Fibroblast of the aortic adventitia (primary cell): Measurements from ENCODE around the gene CA12. TPM values are rescaled to one million over a fixed set of nuclear protein-coding genes. Genes with fewer than 3 reads are reported as not detected.
"Not testable (repeated sequence)": the region's sequence is repeated elsewhere in the genome, so short reads cannot be mapped to it uniquely, and the experiment has no call there.

ENCODE experiments used
- DNase-seq: peaks from one replicate; pipeline ENCODE4 v3.0.0-alpha.2; 2010; ENCODE audit warnings: low read depth
- H3K4me3 ChIP-seq: 2 replicates; pipeline ENCODE4 v1.5.1; 2011; ENCODE audit warnings: low read depth, mild to moderate bottlenecking, control low read depth, low read length, moderate library complexity
- total RNA-seq: library from RNA; depleted of rRNA; stranded (reverse); fragments of >200 nt; gene quantifications from 2 replicates; pipeline ENCODE4 v1.2.3, GENCODE V29; 2012; ENCODE audit warnings: low replicate concordance
- TF ChIP-seq, protein P1 (sequence below): IDR thresholded peaks from 2 replicates; pipeline ENCODE4 v1.5.1; 2011; ENCODE audit warnings: mild to moderate bottlenecking, low read length, control low read depth, inconsistent platforms; ENCODE audit not compliant: insufficient read depth

The CA12 gene
- total RNA-seq, 1 donor = 174 TPM

DNA sequence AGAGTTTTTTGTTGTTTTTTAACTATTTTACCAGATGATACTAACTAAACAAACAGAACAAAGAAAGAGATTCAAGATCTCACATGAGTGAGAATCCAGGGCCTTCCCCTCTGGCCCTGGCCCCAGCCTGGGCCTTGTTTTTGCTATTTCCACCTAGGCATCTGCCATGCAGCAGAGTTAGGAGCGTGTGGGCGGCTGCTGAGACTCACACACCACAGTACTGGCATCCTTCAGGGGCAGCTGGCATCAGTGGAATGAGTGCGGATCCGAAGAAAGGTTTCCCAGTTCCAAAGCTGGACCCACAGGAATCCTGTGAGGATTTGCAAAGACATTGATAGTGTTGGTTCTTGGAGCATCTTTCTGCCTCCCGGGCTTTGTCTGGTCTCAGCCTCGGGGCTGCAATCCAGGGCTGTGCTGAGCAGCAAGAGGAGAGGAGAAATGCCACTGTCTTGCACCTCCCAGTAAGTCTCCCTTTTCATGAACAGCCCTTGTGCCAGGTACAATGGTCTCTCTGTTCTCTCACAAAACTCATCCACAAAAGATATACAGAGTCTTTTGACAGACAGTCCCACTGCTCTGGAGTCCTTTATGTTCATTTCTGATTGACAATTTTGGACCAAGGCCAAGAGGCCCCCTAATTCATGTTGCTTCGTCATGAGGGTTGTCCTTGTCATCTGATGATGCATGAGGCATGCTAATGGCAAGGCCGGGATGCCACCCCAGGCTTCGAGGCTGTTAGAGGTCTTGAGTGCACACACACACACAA lies 57.7 kb downstream of the CA12 start:
- TF ChIP-seq, protein P1, sequence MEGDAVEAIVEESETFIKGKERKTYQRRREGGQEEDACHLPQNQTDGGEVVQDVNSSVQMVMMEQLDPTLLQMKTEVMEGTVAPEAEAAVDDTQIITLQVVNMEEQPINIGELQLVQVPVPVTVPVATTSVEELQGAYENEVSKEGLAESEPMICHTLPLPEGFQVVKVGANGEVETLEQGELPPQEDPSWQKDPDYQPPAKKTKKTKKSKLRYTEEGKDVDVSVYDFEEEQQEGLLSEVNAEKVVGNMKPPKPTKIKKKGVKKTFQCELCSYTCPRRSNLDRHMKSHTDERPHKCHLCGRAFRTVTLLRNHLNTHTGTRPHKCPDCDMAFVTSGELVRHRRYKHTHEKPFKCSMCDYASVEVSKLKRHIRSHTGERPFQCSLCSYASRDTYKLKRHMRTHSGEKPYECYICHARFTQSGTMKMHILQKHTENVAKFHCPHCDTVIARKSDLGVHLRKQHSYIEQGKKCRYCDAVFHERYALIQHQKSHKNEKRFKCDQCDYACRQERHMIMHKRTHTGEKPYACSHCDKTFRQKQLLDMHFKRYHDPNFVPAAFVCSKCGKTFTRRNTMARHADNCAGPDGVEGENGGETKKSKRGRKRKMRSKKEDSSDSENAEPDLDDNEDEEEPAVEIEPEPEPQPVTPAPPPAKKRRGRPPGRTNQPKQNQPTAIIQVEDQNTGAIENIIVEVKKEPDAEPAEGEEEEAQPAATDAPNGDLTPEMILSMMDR = no peak
- no peak for DNase-seq
- H3K4me3 ChIP-seq = no peak overlapping the region

DNA sequence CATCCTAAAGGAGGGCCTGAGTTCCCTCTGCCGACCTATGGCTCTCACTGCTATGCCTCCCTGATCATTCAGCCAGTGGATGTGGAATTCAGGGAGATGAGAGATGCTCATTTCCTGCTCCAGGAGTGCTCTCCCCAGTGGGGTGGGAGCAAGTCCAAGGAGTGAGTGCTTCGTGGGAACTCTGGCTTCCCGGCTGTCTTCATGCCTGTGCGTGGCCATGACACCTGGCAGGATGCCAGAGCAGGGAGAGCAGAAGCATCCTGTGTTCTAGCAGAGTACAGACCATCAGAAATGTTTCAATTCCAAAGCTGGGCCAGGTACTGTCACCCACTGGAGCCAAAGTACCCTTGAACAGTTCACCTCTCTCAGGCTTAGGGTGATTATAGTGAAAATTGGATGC lies 59.1 kb downstream of the CA12 start:
- TF ChIP-seq, protein P1 = no peak
- peak; percentile 32 for DNase-seq
- H3K4me3 ChIP-seq = no peak overlapping the region

DNA sequence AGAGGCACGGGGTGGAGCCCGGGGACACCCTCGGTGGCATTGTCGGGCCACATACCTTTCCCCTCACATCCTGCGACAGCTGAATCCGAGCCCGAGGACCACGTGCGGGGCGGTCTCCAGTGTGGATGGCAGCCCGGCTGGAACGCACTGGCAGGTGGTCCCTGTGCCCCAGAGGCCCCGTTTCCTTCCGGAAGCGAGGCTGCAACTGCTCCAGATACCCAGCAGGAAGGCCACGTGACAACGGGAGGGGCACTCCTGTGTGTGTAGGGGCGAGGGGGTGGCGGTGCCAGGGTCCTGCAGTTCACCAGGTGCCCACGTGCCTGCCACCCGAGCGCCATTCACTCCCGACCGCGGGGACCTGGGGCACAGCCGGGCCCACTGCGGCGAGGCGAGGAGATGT lies 60.2 kb downstream of the CA12 start:
- TF ChIP-seq, protein P1 = no peak
- no peak for DNase-seq

DNA sequence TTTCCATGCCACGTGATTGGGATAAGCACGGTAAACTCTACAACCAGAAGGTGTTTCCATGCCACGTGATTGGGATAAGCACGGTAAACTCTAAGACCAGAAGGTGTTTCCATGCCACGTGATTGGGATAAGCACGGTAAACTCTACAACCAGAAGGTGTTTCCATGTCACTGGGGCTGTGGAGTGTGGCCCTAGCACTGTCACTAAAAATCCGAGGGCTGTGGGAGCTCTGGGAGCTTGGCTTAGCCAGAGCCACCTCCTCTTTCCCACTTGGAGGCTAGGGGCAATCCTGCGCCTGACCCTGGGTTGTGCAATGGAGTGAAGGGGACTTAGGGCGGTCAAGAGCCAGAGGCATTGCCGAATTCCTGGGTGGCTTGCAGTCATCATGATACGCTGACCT lies 60.7 kb downstream of the CA12 start:
- not testable (repeated sequence) for DNase-seq, H3K4me3 ChIP-seq

More for the DNA sequence above, 60.2 kb downstream of the CA12 start:
- no peak overlapping the region for H3K4me3 ChIP-seq

DNA sequence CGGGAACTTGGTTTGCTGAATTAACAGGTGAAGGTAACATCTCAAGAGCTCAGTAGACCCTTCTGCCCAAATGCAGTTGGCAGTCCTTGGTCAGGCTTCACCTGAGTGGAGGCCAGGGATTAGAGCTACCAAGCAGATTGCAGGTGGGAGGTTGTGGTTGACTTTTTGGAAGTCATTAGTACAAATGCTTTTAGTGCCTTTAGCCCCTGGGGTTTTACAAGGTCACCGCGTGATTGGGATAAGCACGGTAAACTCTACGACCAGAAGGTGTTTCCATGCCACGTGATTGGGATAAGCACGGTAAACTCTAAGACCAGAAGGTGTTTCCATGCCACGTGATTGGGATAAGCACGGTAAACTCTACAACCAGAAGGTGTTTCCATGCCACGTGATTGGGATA lies 61.2 kb downstream of the CA12 start:
- DNase-seq = not testable (repeated sequence)

DNA sequence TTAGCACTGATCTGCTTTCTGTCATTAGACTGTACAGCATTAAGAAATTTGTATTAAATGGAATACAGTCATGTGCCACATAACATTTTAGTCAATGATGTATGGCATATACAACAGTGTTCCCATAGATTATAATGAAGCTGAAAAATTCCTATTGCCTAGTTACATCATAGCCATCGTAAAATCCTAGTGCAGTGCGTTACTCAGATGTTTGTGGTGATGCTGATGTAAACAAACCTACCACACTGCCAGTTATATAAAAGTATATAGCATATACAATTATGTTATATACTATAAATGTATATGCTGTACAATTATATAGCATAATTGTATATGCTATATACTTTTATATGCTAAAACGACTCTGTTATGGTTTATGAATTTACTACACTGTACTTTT lies 62.6 kb downstream of the CA12 start:
- no peak for DNase-seq
- TF ChIP-seq, protein P1 = no peak
- H3K4me3 ChIP-seq = no peak overlapping the region

More for the DNA sequence above, 61.2 kb downstream of the CA12 start:
- H3K4me3 ChIP-seq = not testable (repeated sequence)

DNA sequence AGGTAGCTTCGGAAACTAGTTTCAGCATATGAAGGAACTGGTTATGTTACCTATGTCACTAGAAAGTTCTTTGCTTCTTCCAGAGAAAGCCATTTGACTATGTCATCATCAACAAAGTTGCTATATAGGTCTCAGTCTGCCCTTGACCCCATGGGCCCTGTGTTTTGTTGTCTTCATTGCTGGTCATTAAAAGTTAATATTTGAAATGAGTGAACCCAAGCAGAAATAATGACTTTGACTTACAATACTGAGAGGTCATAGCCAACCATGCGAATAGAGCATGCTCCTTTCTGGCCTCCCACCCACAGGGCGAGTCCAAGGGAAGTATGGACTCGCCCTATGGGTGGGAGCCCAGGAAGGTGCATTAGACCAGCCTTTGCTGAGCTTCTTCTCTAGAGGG lies 63.3 kb downstream of the CA12 start:
- DNase-seq = no peak
- TF ChIP-seq, protein P1 = no peak
- H3K4me3 ChIP-seq = no peak overlapping the region

DNA sequence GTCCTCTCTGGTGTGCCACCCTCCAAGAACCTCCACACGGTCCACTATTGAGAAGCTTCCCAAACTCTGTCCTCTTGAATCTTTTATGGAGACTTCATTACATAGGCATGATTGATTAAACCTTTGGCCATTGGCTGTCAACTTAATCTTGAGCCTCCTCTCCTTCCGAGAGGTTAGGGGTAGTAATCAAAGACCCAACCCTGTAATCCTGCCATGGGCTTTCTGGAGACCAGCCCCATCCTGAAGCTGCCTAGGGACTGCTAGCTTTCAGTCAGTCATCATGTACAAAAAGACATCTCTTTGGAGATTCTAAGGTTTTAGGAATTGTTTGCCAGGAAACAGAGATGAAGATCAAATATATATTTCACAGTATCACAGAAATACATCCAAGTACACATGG lies 67.2 kb downstream of the CA12 start:
- no peak overlapping the region for H3K4me3 ChIP-seq
- no peak for DNase-seq
- TF ChIP-seq, protein P1 = no peak
